CD4-positive, alpha-beta T cell treated with Interleukin-4 for 1 hour (primary cell): ENCODE results near the gene ALDH1L1.
A peak's percentile ranks its signal among the peaks of the same experiment; 100 is the strongest.

Experiments used
- DNase-seq, 2 donors: peaks; one replicate each; pipeline ENCODE4 v3.0.0-alpha.2; 2020 to 2022

Gene ALDH1L1

DNA sequence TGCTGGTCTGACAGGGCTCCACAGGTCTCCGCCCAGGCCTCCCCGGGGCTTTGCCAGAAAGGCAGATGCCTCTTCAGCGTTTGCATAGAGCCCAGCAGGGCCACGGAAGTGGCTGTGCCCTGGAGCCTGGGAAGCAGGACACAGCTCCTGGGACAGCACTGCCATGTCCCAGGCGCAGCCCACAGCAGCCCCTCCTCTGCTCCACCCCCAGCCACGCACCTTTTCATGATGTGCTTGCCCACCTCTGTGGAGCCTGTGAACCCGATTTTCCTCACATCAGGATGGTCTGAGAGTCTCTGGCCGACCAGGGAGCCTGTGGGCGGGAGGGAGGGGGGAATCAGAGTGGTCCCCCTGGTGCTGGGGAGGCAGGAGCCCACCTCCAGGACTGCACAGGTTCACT lies 62.6 kb downstream of the ALDH1L1 start:
- peak in 1 of 2 donors; percentile 4 for DNase-seq

- DNase-seq, result no peak
Observed at GRCh38 chr3:126117212-126117611, 63.2 kb downstream of the ALDH1L1 start.

DNA sequence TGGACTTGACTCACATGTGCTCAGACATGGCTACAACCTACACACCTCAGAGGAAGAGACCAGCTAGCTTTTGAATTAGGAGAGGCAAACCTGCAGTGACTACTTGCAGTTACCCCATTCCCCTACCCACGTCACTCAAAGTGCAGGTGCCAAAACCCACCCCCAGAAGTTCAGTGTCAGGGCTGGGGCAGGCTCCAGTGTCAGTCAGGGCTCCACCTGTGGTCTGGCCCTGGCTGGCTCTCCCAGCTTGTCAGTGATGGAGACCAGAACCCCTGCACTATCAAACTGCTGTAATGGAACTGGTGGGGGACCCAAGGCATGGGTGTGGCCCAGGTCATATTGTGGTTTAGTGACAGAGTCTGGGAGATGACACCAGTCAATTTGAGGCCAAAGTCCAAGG lies 63.9 kb downstream of the ALDH1L1 start:
- DNase-seq, result no peak

- no peak for DNase-seq
Observed at GRCh38 chr3:126114443-126115386, 65.7 kb downstream of the ALDH1L1 start.

DNA sequence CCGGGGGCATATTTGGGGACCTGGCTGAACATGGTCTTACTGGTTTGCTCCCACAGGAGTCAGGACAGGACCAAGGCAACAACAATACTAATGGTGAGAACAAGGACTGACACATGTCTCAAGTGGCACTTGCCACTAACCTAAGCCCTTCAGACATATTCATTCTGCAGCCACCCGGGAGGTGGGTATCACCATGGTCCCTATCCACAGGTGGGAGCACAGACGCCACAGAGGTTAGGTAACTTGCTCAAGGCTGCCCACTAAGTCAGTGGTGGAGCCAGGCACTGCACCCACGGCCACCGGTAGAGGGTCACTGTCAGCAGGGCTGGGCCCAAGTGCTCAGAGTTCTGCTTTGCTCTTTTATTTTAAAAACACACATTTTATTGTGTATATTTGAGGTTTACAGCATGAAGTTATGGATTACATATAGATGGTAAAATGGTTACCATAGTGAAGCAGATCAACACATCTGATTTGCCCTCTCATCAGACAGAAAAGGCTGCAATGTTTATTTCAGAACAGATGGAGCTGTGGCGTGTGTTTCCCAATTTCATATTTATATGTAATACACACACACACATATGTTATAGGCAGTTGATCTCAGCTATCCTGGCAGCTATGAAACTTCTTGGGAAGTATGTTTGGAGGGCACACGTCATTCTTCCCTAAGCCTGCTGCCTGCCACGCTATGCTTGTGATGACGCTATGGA lies 66.5 kb downstream of the ALDH1L1 start:
- no peak for DNase-seq

DNA sequence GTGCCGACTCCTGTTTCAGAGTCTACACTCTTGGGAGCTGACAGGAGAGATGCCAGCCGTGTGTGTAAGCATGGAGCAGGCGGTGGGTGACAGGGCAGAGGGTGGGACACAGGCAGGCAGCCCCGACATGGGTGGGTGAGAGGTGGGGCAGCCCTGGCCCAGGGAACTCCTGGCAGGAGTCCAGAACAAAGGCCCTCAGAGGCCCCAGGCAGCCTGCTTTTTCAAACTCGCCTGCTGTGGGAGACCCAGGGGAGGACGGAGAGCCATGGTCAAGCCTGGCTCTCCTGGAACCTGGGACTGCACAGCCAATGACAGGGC lies 67.2 kb downstream of the ALDH1L1 start:
- no peak for DNase-seq

GRCh38 chr3:126112531-126113237 lies 67.7 kb downstream of the ALDH1L1 start:
- DNase-seq, result no peak

DNA sequence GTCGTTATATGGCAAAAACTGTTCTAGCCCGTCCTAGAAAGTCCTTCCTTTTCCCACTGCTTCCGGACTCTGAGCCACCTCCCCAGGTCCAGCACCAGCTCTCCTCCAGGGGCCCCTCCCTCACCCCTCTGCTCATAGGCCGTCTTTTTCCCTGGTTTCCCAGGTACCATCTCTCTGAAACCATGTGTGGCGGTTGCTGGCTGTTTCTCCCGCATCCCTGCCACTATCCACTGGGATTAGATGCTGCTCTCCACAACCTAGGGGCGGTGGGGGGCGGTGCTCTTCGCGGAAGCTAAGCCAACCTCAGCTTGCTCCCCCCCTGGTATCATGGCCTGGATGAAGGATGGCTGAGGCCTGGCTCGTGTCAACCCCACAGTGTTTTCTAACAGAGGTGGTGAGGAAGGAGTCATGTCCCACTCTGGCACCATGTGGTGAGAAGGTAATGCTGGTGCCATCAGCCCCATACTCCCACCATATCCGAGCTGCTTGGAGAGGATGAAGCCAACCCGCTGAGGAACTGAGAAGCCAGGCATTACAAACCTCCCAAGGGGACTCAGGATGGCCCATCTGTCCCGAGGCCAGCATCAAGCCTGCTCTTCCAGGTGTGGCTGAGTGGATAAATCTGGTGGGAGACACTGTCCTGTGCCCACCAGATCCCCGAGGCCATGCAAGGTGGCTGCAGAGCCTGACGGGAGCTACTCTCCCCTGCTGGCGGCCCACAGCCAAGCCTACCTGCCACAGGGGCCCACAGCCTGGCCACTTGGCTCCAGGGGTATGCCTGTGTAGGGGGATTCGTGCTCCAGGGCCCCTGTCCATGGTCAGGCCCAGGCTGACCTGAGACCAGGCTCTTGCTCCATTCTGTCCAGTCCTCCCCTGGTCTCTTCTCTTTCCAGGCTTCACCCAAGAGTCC lies 68.6 kb downstream of the ALDH1L1 start:
- peak in 1 of 2 donors; percentile 6 for DNase-seq

GRCh38 chr3:126111126-126111551 lies 69.2 kb downstream of the ALDH1L1 start:
- no peak for DNase-seq

DNA sequence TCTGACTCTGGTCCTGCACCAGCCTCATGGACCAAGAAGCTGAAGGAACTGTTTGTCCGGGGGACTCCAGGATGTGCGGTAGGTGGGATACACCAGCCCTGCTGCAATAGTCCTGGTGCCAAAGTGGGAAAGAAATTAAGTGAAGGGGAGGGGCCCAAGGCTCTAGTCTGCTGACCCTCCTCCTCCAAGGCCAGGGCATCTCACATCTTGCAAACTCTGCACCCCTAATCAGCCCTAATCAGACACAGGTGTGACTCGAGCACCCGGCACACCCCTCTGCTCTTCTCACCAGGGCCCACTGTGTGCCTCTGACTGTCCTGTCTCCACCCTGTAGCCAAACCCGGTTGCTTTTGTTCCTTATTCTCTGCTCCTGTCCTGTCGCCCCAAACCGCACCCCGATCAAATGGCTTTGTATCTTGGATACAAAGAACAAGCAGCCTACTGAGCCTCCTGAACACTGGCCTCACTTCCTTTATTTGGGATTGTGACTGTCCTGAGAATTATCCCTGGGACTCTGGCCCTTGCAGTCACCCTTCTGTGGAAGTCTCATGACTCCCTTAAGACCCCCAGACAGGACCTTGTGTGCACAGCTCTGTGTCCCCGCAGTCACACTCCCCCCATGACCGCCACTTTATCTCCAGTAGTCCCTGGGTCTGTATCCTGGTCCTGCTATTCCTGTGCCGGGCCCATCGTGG lies 69.8 kb downstream of the ALDH1L1 start:
- DNase-seq, result peak in 1 of 2 donors; percentile 11

DNA sequence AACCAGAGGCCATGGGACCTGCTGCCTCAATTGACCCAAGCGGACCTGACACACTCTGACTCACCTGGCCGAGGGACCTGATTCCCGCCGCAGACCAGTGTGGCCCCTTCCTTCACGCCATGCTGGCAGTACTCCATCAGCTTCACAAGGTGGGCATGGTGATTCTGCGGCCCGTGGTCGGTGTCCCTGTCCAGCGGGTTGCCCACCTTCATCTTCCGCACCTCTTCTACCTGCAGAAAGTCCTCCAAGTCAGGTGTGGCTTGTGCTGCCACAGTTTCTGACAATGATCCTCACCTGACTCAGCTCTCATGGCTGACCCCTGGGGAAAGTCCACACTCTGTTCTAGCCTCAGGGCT lies 70.5 kb downstream of the ALDH1L1 start:
- DNase-seq, result no peak

DNA sequence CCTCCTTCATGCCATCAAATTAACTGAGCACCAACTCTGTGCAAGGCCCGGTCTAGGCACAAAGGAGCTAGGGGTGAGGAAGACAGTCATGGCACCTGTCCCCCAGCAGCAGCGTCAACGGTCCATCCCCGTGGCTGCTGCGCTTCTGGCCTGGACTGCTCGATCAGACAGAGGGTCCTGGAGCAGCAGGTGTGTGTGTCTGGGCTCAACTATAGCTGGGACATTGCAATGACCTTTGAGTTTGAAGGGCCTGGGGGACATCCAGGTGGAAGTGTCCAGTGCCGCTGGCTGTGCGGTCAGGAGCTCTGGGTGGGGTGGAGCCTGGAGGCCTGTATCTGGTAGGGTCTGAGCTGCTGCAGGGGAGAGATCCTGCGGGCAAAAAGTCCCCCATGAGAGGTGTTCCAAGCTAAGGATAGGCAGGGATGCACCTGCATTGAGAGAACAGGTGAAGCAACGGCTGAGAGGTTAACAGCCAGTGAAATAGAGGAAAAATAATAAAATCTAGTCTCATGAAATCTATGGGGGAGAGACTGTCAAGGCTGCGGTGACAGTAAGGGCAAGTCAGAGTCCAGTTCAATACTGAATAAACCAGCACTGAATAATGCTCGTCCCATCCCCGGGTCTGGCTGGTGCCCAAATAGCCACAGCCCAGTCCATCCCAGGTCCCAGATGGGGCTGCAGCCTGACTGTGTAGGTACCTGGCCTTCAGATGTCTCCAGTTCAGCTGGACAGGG lies 71.1 kb downstream of the ALDH1L1 start:
- DNase-seq, result no peak

- no peak for DNase-seq
Observed at GRCh38 chr3:126108676-126109050, 71.7 kb downstream of the ALDH1L1 start.

GRCh38 chr3:126107957-126108675 lies 72.3 kb downstream of the ALDH1L1 start:
- peak in 1 of 2 donors; percentile 1 for DNase-seq

- peak in 1 of 2 donors; percentile 7 for DNase-seq
Observed at GRCh38 chr3:126107203-126107939, 73.0 kb downstream of the ALDH1L1 start.

GRCh38 chr3:126106336-126107202 lies 73.8 kb downstream of the ALDH1L1 start:
- peak in 1 of 2 donors; percentile 3 for DNase-seq

DNA sequence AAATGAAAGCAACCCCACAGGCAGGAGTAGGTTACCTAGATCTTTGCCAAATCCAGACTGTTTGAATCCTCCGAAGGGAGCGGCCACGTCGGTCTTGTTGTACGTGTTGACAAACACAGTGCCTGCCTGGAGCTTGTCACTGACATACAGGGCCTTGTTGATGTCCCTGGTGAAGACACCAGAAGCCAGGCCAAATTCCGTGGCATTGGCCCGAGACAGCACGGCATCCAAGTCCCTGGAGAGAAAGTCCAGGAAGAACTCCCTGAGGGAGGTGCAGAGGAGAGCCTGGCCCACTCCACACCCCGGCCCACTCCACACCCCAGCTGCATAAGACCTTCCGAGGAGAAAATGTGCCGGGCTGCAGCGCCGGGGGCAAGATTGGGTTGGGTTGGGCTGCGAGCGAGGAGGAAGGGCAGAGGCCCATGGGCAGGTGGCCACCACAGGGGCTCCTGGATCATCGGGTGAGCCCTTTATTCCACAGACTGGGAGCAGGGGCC lies 74.6 kb downstream of the ALDH1L1 start:
- DNase-seq, result no peak
